Measurements from ENCODE around the gene SRSF2.
"Not testable (repeated sequence)": the region's sequence is repeated elsewhere in the genome, so short reads cannot be mapped to it uniquely, and the experiment has no call there.

The SRSF2 gene, protein sequence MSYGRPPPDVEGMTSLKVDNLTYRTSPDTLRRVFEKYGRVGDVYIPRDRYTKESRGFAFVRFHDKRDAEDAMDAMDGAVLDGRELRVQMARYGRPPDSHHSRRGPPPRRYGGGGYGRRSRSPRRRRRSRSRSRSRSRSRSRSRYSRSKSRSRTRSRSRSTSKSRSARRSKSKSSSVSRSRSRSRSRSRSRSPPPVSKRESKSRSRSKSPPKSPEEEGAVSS

DNA sequence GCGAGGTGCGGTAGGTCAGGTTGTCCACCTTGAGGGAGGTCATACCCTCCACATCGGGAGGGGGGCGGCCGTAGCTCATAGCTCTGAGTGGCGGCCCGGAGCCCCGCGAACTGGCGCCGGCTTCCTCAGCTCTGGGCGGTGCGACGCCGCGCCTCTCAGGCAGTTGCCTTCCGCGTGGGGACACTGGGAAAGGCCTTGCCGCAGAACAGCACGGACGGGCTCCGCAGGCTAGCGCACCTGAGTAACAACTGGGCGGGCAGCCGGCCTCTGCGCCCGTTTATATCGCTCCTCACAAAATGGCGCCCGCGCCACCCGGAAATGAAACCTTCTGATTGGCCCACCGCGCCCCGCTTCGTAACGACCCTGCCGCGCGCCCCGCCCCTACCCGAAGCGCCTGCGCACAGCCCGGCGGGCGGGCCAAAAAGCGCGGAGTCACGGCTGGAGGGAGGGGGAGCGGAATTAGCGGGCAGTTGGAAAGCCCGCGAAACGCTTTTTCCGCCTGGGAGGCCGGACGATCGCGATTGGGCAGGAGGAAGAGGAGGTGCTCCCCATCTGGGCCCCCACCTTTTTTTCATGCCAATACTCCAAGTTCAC is at the start of gene SRSF2:
TSS of gene SRSF2 (minus strand) at position 250 of the 594 bp plus-strand sequence. CDS start at position 79, 171 bp downstream.
- DNase-seq (ENCODE audit: low read depth in 2 of 2) = peak; percentile 96 to 98

- DNase-seq (ENCODE audit: low read depth in 2 of 2) = no peak
Observed at GRCh38 chr17:76784926-76785325, 47.8 kb upstream of the SRSF2 start.

DNA sequence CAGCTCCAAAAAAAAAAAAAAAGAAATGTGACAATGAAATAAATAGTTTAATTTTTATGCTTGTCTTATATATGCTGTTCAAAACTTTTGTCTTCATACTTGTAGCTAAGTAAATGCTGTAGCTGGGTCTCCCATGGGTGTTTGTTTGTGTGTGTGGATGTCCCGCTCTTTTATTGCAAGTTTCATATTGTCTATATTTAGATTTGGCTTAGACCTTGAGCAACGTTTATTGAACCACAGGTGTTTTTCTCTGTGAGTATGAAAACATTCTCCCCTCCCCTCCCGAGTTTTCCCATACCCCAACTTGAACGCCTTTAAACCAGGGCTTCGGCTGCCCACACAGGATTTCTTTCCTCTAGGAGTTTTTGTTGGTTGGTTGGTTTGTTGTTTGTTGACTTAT is 46.0 kb upstream of the SRSF2 start:
- DNase-seq (ENCODE audit: low read depth in 2 of 2) = no peak

GRCh38 chr17:76781056-76781982 is 44.2 kb upstream of the SRSF2 start:
- DNase-seq (ENCODE audit: low read depth in 2 of 2) = no peak

DNA sequence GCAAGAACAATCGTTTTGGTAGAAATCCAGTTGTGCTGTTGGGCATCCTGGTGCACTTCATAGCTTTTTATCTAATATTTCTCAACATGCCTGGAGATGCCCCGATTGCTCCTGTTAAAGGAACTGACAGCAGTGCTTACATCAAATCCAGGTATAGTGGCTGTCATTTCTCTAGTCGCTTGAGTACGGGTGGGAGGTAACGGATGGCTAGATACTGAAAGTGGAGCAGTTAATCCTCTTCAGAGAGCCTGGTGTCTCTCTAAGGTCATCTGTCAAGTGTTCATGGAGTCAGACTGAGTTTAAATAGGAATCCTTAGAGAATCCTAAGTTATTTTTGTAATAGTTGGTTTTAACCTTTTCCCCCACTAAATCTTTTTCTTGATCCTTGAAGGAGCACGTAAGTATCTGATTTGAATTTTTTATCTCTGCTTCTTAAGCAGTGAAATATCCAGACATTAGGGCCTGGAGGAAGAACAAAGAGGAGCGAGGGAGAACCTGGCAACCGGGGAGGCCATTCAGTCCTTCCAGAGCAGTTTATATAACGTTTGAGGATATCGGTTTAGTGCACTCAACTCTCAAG is 38.0 kb upstream of the SRSF2 start:
- DNase-seq (ENCODE audit: low read depth in 2 of 2) = no peak

- peak; percentile 18 to 25 for DNase-seq (ENCODE audit: low read depth in 2 of 2)
Observed at GRCh38 chr17:76772842-76773525, 35.9 kb upstream of the SRSF2 start.

- DNase-seq (ENCODE audit: low read depth in 2 of 2) = no peak
Observed at GRCh38 chr17:76758570-76758969, 21.4 kb upstream of the SRSF2 start.

DNA sequence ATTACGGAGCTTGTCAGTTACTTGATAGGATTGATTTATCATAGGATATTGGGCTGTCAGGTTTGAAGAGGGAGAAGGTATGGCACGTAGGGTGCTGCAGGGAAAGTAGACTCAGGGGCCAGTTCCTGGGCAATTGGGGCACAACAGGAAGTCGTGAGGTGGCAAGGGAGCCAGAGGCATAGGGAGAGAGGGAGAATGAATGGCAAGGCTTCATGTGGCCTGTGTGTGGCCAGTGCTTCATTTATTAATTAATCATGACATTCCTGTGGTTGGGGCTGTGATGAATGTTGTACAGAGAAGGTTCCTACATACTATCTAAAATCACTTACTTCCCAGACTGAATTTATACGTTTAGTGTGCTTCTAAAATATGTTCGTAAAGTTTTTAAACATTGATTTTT is 20.1 kb upstream of the SRSF2 start:
- no peak for DNase-seq (ENCODE audit: low read depth in 2 of 2)

DNA sequence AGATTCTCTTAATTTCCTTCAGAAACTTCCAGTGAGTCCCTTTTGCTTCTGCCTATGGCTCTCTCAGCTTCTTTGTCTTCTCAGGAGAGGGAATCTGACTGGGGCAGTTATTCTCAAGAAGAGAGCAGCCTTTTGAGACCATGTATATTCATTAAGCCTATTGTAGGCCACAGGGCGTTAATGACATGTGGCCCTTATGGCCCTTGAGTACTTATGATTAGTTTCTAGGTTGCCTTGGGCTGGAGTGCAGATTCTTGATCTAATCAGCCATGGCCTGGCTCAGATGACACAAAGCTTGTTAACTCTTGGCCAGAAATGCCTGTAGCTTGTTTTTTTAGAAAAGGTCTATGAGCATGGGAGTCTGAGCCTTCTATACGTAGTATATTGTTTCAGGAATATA is 18.2 kb upstream of the SRSF2 start:
- no peak for DNase-seq (ENCODE audit: low read depth in 2 of 2)

GRCh38 chr17:76753061-76753961 is 16.2 kb upstream of the SRSF2 start:
- no peak for DNase-seq (ENCODE audit: low read depth in 2 of 2)

DNA sequence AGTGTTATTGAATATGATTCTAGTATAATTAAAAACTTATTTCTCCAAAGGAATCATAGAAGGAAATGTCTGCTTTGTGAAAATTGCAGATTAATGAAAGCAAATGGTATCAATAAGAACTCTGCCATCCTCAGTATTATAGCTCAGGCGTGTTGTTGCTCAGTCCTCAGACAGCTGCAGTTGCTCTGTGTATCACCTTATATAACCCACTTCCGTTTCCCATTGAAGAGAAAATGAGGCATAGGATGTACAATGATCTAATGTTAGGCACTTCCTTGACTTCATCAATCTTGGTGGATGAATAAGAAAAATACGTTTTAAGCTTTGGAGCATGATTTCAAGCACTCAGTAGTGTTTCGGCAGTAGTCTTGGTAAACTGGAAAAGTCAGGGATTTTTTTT is 14.9 kb upstream of the SRSF2 start:
- DNase-seq (ENCODE audit: low read depth in 2 of 2) = no peak

GRCh38 chr17:76751416-76751993 is 14.4 kb upstream of the SRSF2 start:
- DNase-seq (ENCODE audit: low read depth in 2 of 2) = no peak

DNA sequence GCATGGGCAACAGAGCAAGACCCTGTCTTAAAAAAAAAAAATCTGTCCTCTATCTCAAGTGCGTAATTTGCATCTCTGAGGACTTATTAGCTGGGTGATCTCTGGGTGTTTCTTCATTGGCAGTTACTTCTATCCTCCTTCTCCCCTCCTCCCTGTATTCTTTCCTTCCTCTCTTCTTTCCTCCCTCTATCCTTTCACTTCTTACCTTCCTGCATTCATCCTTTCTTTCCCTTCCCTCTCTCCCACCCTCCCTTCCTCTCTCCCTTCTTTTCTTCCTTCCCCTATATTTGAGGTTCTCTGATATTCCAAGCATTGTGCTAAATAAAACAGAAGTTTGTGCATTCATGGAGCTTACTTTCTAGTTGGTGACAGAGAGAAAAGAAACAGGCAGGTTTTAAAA is 11.5 kb upstream of the SRSF2 start:
- no peak for DNase-seq (ENCODE audit: low read depth in 2 of 2)

GRCh38 chr17:76747716-76748363 is 10.7 kb upstream of the SRSF2 start:
- no peak for DNase-seq (ENCODE audit: low read depth in 2 of 2)

DNA sequence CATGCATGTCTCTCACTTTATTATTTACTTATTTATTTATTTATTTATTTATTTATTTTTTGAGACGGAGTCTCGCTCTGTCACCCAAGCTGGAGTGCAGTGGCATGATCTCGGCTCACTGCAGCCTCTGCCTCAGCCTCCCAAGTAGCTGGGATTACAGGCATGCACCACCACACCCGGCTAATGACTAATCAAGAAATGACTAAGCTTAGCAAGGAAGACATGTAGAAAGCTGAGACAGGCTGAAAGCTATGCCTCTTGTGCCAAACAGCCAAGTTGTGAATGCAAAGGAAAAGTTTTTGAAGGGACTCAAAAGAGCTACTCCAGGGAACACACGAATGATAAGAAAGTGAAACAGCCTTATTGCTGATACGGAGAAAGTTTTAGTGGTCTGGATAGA is 8.7 kb upstream of the SRSF2 start:
- not testable (repeated sequence) for DNase-seq (ENCODE audit: low read depth in 2 of 2)

DNA sequence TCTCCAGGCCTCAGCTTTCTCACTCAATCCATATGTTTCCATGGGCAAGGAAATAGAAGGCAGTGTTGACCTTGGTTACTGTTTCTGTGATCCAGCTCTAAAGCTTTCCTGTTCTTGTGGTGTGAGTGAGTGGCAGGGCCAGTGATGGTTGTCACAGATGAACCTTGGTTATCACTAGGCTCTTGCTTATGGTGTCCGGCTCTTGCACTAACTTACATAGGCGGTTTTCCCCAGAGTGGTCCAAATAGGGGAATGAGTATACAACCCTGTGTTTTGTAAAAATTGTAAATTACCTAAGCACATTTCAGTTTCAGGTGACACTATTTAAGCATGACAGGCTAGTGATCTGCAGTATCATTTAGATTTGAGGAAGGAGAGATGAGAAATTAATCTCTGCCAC is 7.6 kb upstream of the SRSF2 start:
- DNase-seq (ENCODE audit: low read depth in 2 of 2) = no peak

DNA sequence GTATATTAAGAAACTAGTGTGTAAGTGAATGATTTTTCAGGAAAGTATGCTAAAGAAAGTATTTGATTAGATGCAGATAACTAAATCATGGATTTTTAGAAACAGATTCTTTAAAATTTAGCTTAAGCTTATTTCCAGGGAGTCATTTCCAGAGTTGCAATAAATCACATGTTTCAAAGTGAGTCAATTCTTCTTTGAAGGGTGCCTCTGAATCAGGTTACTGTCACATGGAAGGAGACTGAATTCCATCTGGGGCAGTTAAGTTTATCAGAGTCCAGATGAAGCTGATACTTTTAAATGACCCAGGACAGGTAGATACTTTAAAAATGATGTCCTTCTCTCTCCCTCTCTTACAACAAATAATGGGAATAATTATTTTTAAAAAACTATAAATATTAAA is 5.8 kb upstream of the SRSF2 start:
- DNase-seq (ENCODE audit: low read depth in 2 of 2) = no peak

- no peak for DNase-seq (ENCODE audit: low read depth in 2 of 2)
Observed at GRCh38 chr17:76740329-76741118, 3.4 kb upstream of the SRSF2 start.

DNA sequence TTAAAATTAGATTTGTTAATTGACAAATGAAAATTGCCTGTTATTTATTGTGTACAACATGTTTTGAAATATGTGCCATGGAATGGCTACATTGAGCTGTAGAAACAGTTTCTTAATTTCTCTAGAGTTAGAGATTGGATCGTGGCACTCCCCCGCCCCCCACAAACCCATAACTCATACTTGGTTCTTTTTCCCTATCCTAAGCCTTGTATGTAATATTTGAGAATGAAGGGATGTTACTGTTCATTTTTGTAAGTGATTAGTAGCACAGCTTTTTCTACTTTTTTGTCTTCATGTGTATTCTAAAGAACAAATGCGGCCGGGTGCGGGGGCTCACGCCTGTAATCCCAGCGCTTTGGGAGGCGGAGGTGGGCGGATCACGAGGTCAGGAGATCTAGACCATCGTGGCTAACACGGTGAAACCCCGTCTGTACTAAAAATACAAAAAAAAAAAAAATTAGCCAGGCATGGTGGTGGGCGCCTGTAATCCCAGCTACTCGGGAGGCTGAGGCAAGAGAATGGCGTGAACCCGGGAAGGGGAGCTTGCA is 2.5 kb upstream of the SRSF2 start:
- not testable (repeated sequence) for DNase-seq (ENCODE audit: low read depth in 2 of 2)

Data from stimulated activated CD4-positive, alpha-beta T cell treated with anti-CD3 and anti-CD28 coated beads, Interleukin-1b, Interleukin-23, amount 100 ng/mL, for 4 hours (primary cell).